A549 treated with Hydrocortisone at 1 μM for 4 hours (cell line): Measurements from ENCODE around the gene SHD. TPM values are rescaled to one million over a fixed set of nuclear protein-coding genes. Genes with fewer than 3 reads are reported as not detected.

ENCODE experiments used
- total RNA-seq: library from RNA; stranded (reverse); fragments of 200-300 nt; extraction: Qiagen RNA extraction; gene quantifications from 5 replicates; pipeline ENCODE4 v1.2.3, GENCODE V29; 2022

The SHD gene
- 0.07 TPM in 1 of 5 replicates, not detected in the others for total RNA-seq

GRCh38 chr19:4278419-4279266 is at the start of gene SHD:
SHD (plus strand) TSS chr19:4279266; CDS start chr19:4280064, 798 bp downstream.

GRCh38 chr19:4246767-4247593 is 32.1 kb upstream of the SHD start, which contains the start of gene YJU2:
YJU2 (plus strand) TSS chr19:4247080; CDS start chr19:4247147, 67 bp downstream.

GRCh38 chr19:4302243-4302640 is 23.2 kb downstream of the SHD start, which contains the start of gene TMIGD2:
TMIGD2 (minus strand) TSS chr19:4302389; CDS start chr19:4302385, 4 bp downstream.

GRCh38 chr19:4304538-4305256 is 25.6 kb downstream of the SHD start, which contains the start of gene FSD1:
FSD1 (plus strand) TSS chr19:4304598; CDS start chr19:4304747, 149 bp downstream.

GRCh38 chr19:4338441-4339355 is 59.6 kb downstream of the SHD start, which contains the start of gene STAP2:
STAP2 (minus strand) TSS chr19:4338827; CDS start chr19:4338753, 74 bp downstream.

Other genes starting within 250 kb of the SHD start
- gene ZBTB7A, start 212.4 kb upstream of the SHD start, total RNA-seq = 16.5 to 23.8 TPM (median 21.8 TPM) in 5 replicates
- gene MAP2K2, start 155.1 kb upstream of the SHD start, total RNA-seq = 128 to 186 TPM (median 169 TPM) in 5 replicates
- gene CREB3L3, start 125.6 kb upstream of the SHD start, total RNA-seq = 0.03 to 0.13 TPM (median 0.08 TPM) in 5 replicates
- gene SIRT6, start 96.7 kb upstream of the SHD start, total RNA-seq = 27.9 to 37.4 TPM (median 33.5 TPM) in 5 replicates
- 0.14 to 0.24 TPM (median 0.22 TPM) in 5 replicates for gene ANKRD24, start 96.6 kb upstream of the SHD start, total RNA-seq
- 2.5 to 3.9 TPM (median 3.4 TPM) in 5 replicates for gene EBI3, start 49.7 kb upstream of the SHD start, total RNA-seq
- gene YJU2, start 32.2 kb upstream of the SHD start, total RNA-seq = 17.9 to 21.7 TPM (median 19.3 TPM) in 5 replicates
- gene TMIGD2, start 23.1 kb downstream of the SHD start, total RNA-seq = not detected in 5 replicates
- gene FSD1, start 25.3 kb downstream of the SHD start, total RNA-seq = 7.6 to 8.8 TPM (median 7.8 TPM) in 5 replicates
- gene STAP2, start 59.6 kb downstream of the SHD start, total RNA-seq = 0.22 TPM in 1 of 5 replicates, not detected in the others
- 8.6 to 12.4 TPM (median 10.9 TPM) in 5 replicates for gene MPND, start 64.3 kb downstream of the SHD start, total RNA-seq
- gene SH3GL1, start 121.3 kb downstream of the SHD start, total RNA-seq = 50.2 to 59.5 TPM (median 56.2 TPM) in 5 replicates
- gene CHAF1A, start 123.4 kb downstream of the SHD start, total RNA-seq = 19.7 to 23.9 TPM (median 20.6 TPM) in 5 replicates
- gene UBXN6, start 178.5 kb downstream of the SHD start, total RNA-seq = 44.1 to 58.8 TPM (median 57.7 TPM) in 5 replicates
- gene HDGFL2, start 193.0 kb downstream of the SHD start, total RNA-seq = 24.4 to 28.0 TPM (median 25.7 TPM) in 5 replicates
- 0.10 to 0.16 TPM (median 0.12 TPM) in 5 replicates for gene PLIN4, start 239.2 kb downstream of the SHD start, total RNA-seq